GM21367 (cell line): ENCODE data around the gene POU2F1.

Source experiments
- ATAC-seq: cut with Tn5 transposase; IDR thresholded peaks from one replicate; pipeline ENCODE4 v1.9.1; 2021; ENCODE audit not compliant: unreplicated experiment

POU2F1 gene

DNA sequence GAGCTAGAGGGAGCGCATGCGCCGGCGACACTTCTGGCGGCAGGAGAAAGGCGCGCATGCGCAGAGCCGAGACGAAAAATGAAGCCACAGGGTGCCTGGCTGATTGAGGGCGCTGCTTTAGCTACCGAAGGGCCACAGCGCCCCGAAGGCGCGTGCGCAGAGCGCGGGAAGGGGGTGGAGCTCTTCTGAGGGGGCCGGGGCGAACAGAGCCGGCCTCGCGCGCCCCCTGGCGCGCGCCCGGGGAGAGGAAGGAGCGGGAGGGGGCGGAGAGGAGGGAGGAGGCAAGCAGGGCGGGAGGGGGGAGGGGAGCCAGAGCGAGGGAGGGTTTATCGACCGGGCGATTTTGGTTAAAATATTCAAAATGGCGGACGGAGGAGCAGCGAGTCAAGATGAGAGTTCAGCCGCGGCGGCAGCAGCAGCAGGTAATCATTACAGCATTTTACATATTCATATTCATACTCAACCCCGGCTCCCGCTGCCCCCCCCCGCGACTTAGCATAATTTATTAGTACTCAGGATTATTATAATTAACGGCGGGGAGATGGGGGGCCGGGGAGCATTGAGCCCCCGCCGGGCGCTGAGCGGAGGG is at the start of gene POU2F1:
POU2F1 (plus strand) TSS at position 350 of the 589 bp plus-strand sequence; CDS start at position 362, 12 bp downstream.
- peak; percentile 40 for ATAC-seq

- ATAC-seq, result no peak
Observed at GRCh38 chr1:167171286-167171929, 49.3 kb upstream of the POU2F1 start.

- ATAC-seq, result no peak
Observed at GRCh38 chr1:167173516-167174184, 47.0 kb upstream of the POU2F1 start.

DNA sequence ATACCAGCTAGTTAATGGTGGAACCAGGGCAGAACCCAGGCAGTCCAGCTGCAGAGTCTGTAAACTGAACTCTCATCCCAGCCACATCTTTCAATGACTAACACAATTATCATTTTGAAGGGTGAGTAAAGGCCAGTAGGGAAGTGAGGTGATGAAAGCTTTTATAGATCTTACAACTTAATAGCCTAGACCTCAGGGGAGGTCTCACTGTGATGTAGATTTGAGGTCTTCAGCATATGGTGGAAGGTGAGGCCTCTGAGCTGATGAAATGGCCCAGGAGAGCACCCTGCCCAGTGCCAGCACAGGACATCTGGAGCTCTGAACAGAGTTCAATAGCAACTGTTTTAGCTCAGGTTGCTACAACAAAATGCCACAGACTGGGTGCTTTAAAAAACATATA is 44.8 kb upstream of the POU2F1 start:
- ATAC-seq, result no peak

DNA sequence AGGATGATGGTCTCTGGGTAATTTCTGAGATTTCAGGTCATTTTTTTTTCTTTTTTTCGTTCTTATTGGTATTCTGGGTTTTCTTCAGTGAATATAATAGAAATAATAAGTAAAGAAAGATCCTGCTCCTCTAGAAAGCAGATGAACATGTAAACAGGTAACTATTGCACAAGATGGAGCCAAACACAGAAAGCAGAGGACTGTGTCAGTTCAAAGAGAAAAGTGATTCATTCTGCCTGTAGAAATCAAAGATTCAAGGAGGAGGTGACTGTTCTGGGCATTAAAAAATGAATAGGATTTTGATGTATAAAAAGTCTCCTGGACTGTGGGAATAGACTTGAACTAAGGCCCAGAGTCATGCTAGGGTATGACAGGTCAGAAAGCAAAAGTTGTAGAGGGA is 41.9 kb upstream of the POU2F1 start:
- no peak for ATAC-seq

GRCh38 chr1:167182571-167183320 is 37.9 kb upstream of the POU2F1 start:
- ATAC-seq, result no peak

- no peak for ATAC-seq
Observed at GRCh38 chr1:167184081-167184480, 36.6 kb upstream of the POU2F1 start.

- no peak for ATAC-seq
Observed at GRCh38 chr1:167185062-167185461, 35.6 kb upstream of the POU2F1 start.

DNA sequence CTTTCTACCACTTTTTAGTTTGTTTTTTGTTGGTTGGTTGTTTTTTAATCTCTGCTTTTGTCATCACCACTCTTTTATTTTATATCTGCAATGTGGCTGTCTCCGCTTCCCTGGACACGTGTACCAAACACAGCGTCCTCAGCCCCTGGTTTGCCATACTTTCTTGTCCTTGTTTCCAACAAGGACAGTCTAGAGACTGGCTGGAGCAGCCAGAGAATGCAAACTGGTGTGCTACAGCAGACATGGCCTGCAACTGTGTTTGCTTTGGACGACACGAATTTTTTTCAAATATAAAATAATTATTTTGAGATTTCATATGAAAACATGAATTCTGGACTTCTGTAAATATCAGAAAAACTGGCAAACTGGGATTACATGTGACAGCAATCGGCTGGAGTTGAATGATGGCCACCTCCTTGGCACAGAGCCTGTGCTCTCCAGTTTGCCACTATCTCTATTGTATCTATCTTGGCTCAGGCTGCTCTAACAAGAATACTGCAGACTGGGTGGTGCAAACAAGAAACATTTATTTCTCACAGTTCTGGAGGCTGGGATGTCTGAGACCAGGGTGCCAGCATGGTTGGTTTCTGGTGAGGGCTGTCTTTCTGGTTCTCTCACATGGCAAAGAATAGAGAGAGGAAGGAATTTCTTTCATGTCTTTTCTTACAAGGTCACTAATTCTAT is 34.6 kb upstream of the POU2F1 start:
- no peak for ATAC-seq

- ATAC-seq, result no peak
Observed at GRCh38 chr1:167186771-167187170, 33.9 kb upstream of the POU2F1 start.

DNA sequence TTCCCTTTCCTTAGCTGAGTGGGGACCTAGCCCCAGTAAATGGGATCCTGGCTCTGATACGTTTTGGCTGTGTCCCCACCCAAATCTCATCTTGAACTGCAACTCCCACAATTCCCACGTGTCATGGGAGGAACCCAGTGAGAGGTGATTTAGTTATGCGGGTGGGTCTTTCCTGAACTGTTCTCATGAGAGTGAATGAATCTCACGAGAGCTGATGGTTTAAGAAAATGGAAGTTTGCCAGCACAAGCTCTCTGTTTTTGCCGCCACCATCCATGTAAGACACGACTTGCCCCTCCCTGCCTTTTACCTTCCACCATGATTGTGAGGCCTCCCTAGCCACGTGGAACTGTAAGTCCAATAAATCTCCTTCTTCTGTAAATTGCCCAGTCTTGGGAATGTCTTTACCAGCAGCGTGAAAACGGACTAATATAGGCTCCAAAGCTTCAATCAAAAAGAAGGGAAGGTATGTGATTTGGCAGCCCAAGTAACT is 29.9 kb upstream of the POU2F1 start:
- no peak for ATAC-seq

GRCh38 chr1:167191958-167192357 is 28.7 kb upstream of the POU2F1 start:
- ATAC-seq, result no peak

- ATAC-seq, result no peak
Observed at GRCh38 chr1:167194182-167194581, 26.5 kb upstream of the POU2F1 start.

GRCh38 chr1:167196166-167196565 is 24.5 kb upstream of the POU2F1 start:
- ATAC-seq, result no peak

GRCh38 chr1:167197236-167197635 is 23.4 kb upstream of the POU2F1 start:
- no peak for ATAC-seq

- ATAC-seq, result no peak
Observed at GRCh38 chr1:167197692-167198091, 23.0 kb upstream of the POU2F1 start.

GRCh38 chr1:167198518-167199133 is 22.1 kb upstream of the POU2F1 start:
- ATAC-seq, result no peak

GRCh38 chr1:167199656-167200055 is 21.0 kb upstream of the POU2F1 start:
- ATAC-seq, result no peak

GRCh38 chr1:167200272-167200671 is 20.4 kb upstream of the POU2F1 start:
- no peak for ATAC-seq

DNA sequence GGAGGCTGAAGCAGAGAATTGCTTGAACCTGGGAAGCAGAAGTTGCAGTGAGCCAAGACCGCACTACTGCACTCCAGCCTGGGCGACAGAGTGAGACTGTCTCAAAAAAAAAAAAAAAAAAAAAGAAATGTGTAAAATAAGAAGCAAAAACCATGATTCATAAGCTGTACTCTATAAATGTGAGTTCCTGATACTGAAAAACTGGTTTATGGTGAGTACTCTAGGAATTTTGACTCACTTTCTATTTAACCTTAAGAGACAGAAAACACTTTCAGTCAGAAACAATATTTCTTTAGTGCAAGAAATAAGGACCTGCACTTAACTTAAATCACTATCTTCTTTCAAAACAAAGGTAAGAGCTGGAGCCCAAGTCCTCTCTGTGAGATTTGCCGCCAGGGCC is 19.9 kb upstream of the POU2F1 start:
- ATAC-seq, result no peak

GRCh38 chr1:167202049-167202448 is 18.6 kb upstream of the POU2F1 start:
- ATAC-seq, result no peak
